Endothelial cell of umbilical vein (primary cell): ENCODE data around the gene PTPRK. TPM values are rescaled to one million over a fixed set of nuclear protein-coding genes. Genes with fewer than 3 reads are reported as not detected.

Source experiments
- BruUV-seq: library from RNA; stranded (reverse); fragments of 400-500 nt; replicated peaks from 2 replicates; lab custom pipeline; 2021; lab: Mats Ljungman, UMichigan
- CTCF ChIA-PET: fragments of 300-600, 350-600 bp; sonication (Branson Sonifier 250); formaldehyde crosslinking; loops from one replicate; lab custom pipeline; 2021; ENCODE audit warnings: antibody characterized with exemption, inconsistent platforms; lab: Charles Lee
- POLR2A ChIA-PET: fragments of 300-600, 350-600 bp; sonication (Branson Sonifier 250); formaldehyde crosslinking; loops from one replicate; lab custom pipeline; 2021; ENCODE audit warnings: antibody characterized with exemption, inconsistent platforms; lab: Charles Lee
- DNase-seq: peaks from one replicate; pipeline ENCODE4 v3.0.0-alpha.2; 2011; ENCODE audit warnings: low read depth, low spot score
- FAIRE-seq: peaks from 2 replicates; lab custom pipeline; 2011; peaks lifted over from hg19 to GRCh38; lab: Jason Lieb, UNC
- H2AFZ ChIP-seq: 2 replicates; pipeline ENCODE4 v1.6.0; 2012; ENCODE audit warnings: low read depth, low read length, control low read depth, inconsistent platforms
- H3K27ac ChIP-seq: 2 replicates; pipeline ENCODE4 v1.5.1; 2011; ENCODE audit warnings: low read depth, mild to moderate bottlenecking, control low read depth, low read length, moderate library complexity; ENCODE audit not compliant: insufficient read depth
- H3K27me3 ChIP-seq, 2 experiments: 2 replicates each; pipeline versions ENCODE4 v1.6.0 to v1.6.1; 2011; ENCODE audit warnings: low read length in 2 of 2, mixed read lengths in 1 of 2; ENCODE audit not compliant: control insufficient read depth in 2 of 2, insufficient read depth in 2 of 2
- H3K36me3 ChIP-seq, 2 experiments: 2 replicates in 1 of 2; 3 replicates in 1 of 2; pipeline ENCODE4 v1.5.1; 2011; ENCODE audit warnings: low read length in 2 of 2, mild to moderate bottlenecking in 1 of 2, moderate library complexity in 1 of 2; ENCODE audit not compliant: control insufficient read depth in 2 of 2, insufficient read depth in 2 of 2; ENCODE audit errors: extremely low read depth in 1 of 2
- H3K4me1 ChIP-seq: 3 replicates; pipeline ENCODE4 v1.5.1; 2011; ENCODE audit warnings: mild to moderate bottlenecking, low read length; ENCODE audit not compliant: control insufficient read depth, insufficient read depth; ENCODE audit errors: extremely low read depth
- H3K4me2 ChIP-seq: 2 replicates; pipeline ENCODE4 v1.6.1; 2011; ENCODE audit warnings: low read length, control low read depth, mixed read lengths; ENCODE audit not compliant: insufficient read depth
- H3K4me3 ChIP-seq, 3 experiments: fragments of 200-600 bp in 1 of 3; sonication (generic), shearing (Covaris generic) in 1 of 3; replicated peaks in 1 of 3; 2 replicates each; pipeline ENCODE4 v1.5.1; 2011 to 2016; ENCODE audit warnings: control low read depth in 3 of 3, low read length in 3 of 3, mild to moderate bottlenecking in 2 of 3, inconsistent platforms in 1 of 3, low read depth in 1 of 3, moderate library complexity in 1 of 3; ENCODE audit not compliant: insufficient read depth in 1 of 3
- H3K79me2 ChIP-seq: 2 replicates; pipeline ENCODE4 v1.6.0; 2012; ENCODE audit warnings: low read length, inconsistent platforms; ENCODE audit not compliant: control insufficient read depth, insufficient read depth
- H3K9ac ChIP-seq: replicated peaks from 2 replicates; pipeline ENCODE3; 2011; ENCODE audit warnings: low read length, control low read depth; ENCODE audit not compliant: insufficient read depth; ENCODE audit errors: extremely low read depth
- H3K9me1 ChIP-seq: replicated peaks from 3 replicates; pipeline ENCODE4 v1.6.0; 2011; ENCODE audit warnings: mild to moderate bottlenecking, low read length; ENCODE audit not compliant: control insufficient read depth, insufficient read depth; ENCODE audit errors: extremely low read depth
- H3K9me3 ChIP-seq: replicated peaks from 2 replicates; pipeline ENCODE4 v1.5.1; 2012; ENCODE audit warnings: low read length, inconsistent platforms; ENCODE audit not compliant: control insufficient read depth, insufficient read depth
- H4K20me1 ChIP-seq: replicated peaks from 2 replicates; pipeline ENCODE3; 2011; ENCODE audit warnings: mild to moderate bottlenecking, low read length; ENCODE audit not compliant: control insufficient read depth, insufficient read depth; ENCODE audit errors: extremely low read depth
- EZH2 ChIP-seq: IDR thresholded peaks from 2 replicates; pipeline ENCODE4 v1.6.1; 2012; ENCODE audit warnings: borderline replicate concordance, low read depth, mild to moderate bottlenecking, moderate library complexity, low read length, inconsistent platforms; ENCODE audit not compliant: severe bottlenecking
- FOS ChIP-seq: IDR thresholded peaks from 2 replicates; pipeline ENCODE4 v1.6.1; 2011; ENCODE audit warnings: mild to moderate bottlenecking, low read length, moderate library complexity, borderline replicate concordance; ENCODE audit not compliant: insufficient read depth
- GATA2 ChIP-seq: IDR thresholded peaks from 2 replicates; pipeline ENCODE4 v1.7.0; 2011; ENCODE audit warnings: low read depth, mild to moderate bottlenecking, moderate library complexity, mixed read lengths, low read length; ENCODE audit not compliant: insufficient read length, insufficient read depth
- JUN ChIP-seq: IDR thresholded peaks from 2 replicates; pipeline ENCODE4 v1.6.1; 2011; ENCODE audit warnings: borderline replicate concordance, low read depth; ENCODE audit not compliant: insufficient read length, insufficient read depth
- MYC ChIP-seq: IDR thresholded peaks from one replicate; pipeline ENCODE4 v1.6.1; 2011; ENCODE audit warnings: mild to moderate bottlenecking, low read depth, low read length
- POLR2A ChIP-seq: IDR thresholded peaks from 2 replicates; pipeline ENCODE4 v1.6.1; 2012; ENCODE audit warnings: low read depth, mild to moderate bottlenecking, control low read depth, low read length
- POLR2AphosphoS5 ChIP-seq: IDR thresholded peaks from 2 replicates; pipeline ENCODE4 v1.6.1; 2012; ENCODE audit warnings: low read depth, mild to moderate bottlenecking, control low read depth, low read length, moderate library complexity; ENCODE audit not compliant: insufficient read depth
- dilution Hi-C: fragments of 300-500 bp; cut with MboI; formaldehyde crosslinking; loops from one replicate; pipeline ENCODE4 v1.15.0; 2019; ENCODE audit warnings: low sequenced_read_pairs; ENCODE audit not compliant: extremely low pct_ligation_motif_present
- intact Hi-C: fragments of 100-400 bp; cut with micrococcal nuclease; formaldehyde crosslinking; loops from one replicate; pipeline ENCODE4 v1.10.0; 2022
- polyA plus RNA-seq, 4 experiments: library from polyadenylated mRNA; depleted of rRNA in 3 of 4; stranded (reverse) in 3 of 4; unstranded in 1 of 4; fragments of >200 nt; gene quantifications; 2 replicates each; pipeline versions ENCODE4 v1.2.1 to v1.2.3, GENCODE V29; 2011 to 2012; ENCODE audit warnings: missing spikeins in 1 of 4
- total RNA-seq: library from RNA; stranded (reverse); gene quantifications from 2 replicates; pipeline ENCODE4 v1.2.3, GENCODE V29; 2021
- TF ChIP-seq, protein P1 (sequence below), 2 donors: IDR thresholded peaks; 1 replicate in 1 of 2; 2 replicates in 1 of 2; pipeline ENCODE4 v1.5.1; 2011; ENCODE audit warnings: low read length in 2 of 2, mild to moderate bottlenecking in 2 of 2, moderate library complexity in 2 of 2, control low read depth in 1 of 2, inconsistent platforms in 1 of 2, low read depth in 1 of 2; ENCODE audit not compliant: insufficient read depth in 1 of 2; ENCODE audit errors: extremely low read depth in 1 of 2
- TF ChIP-seq, protein P2 (sequence below): IDR thresholded peaks from 2 replicates; pipeline ENCODE4 v1.6.1; 2011; ENCODE audit not compliant: insufficient read depth, insufficient read length

The PTPRK gene
- total and polyA plus RNA-seq, 2 donors (not counting 3 experiments of a cell fraction or from before 2014, with no cell fraction given), result 15.2 to 74.0 TPM

DNA sequence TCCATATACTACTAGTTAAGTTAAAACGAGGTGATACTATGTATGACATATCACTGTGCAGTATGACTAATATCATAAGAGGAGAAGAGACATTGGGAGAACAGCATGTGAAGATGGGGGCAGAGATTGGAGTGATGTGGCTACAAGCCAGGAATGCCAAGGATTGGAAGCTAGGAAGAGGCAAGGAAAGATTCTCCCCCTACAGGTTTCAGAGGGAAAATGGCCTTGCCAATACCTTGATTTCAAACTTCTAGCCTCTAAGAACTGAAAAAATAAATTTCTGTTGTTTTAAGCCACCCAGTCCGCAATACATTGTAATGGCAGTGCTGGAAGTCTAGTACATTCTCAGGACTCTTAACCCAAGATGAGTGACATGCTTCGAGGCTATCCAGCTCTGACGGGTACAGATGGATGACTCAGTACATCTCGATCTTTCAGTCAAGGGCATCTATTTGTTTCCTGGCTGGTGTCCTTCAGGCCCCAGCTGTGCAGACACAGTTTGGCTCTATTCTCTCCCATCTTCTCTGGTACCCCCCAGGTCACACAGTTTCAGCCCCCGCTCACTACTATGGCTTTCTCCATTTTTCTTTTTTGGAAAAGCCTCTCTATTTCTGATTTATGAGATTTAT, 564.0 kb downstream of the PTPRK start:
- Histone ChIP-seq H3K27ac (no peak overlapping the region), H4K20me1 (no peaks in the 10 kb centered on the region), H3K36me3 (no peaks in the 10 kb centered on the region), H2AFZ (no peak overlapping the region), H3K9me3 (no peaks in the 10 kb centered on the region), H3K9ac (no peak overlapping the region), H3K4me3 (no peak overlapping the region), H3K4me2 (no peak overlapping the region), H3K4me1 (no peaks in the 10 kb centered on the region), H3K9me1 (no peaks in the 10 kb centered on the region), H3K27me3 (no peaks in the 10 kb centered on the region), H3K79me2 (no peaks in the 10 kb centered on the region)
- intact Hi-C loops (no loop called here), dilution Hi-C loops (no loop called here)
- TF ChIP-seq, protein P1, sequence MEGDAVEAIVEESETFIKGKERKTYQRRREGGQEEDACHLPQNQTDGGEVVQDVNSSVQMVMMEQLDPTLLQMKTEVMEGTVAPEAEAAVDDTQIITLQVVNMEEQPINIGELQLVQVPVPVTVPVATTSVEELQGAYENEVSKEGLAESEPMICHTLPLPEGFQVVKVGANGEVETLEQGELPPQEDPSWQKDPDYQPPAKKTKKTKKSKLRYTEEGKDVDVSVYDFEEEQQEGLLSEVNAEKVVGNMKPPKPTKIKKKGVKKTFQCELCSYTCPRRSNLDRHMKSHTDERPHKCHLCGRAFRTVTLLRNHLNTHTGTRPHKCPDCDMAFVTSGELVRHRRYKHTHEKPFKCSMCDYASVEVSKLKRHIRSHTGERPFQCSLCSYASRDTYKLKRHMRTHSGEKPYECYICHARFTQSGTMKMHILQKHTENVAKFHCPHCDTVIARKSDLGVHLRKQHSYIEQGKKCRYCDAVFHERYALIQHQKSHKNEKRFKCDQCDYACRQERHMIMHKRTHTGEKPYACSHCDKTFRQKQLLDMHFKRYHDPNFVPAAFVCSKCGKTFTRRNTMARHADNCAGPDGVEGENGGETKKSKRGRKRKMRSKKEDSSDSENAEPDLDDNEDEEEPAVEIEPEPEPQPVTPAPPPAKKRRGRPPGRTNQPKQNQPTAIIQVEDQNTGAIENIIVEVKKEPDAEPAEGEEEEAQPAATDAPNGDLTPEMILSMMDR (IDR thresholded peaks at IDR 0.05; ENCODE audit: extremely low read depth in 1 of 2, insufficient read depth in 1 of 2, low read depth in 1 of 2, low read length in 2 of 2), result peak in 1 of 2 donors; percentile 10
- TF ChIP-seq MYC, result no peak
- no TSS peak for BruUV-seq
- FAIRE-seq (peak; percentile 18), DNase-seq (no peak)
- ChIA-PET POLR2A (no interaction called here), CTCF (interaction anchor here (0.7 to 0.8 kb wide), 2 partner anchors 13 to 101 kb away, joined by 3 read pairs; no protein-coding TSS in a partner anchor)

GRCh38 chr6:127954082-127954481, 566.3 kb downstream of the PTPRK start:
- intact Hi-C loops (no loop called here), dilution Hi-C loops (no loop called here)
- Histone ChIP-seq H3K36me3 (no peaks in the 10 kb centered on the region), H2AFZ (no peak overlapping the region), H3K4me2 (no peak overlapping the region), H3K9me1 (no peaks in the 10 kb centered on the region), H3K27me3 (no peaks in the 10 kb centered on the region), H3K4me1 (no peaks in the 10 kb centered on the region), H3K79me2 (no peaks in the 10 kb centered on the region), H3K9ac (no peak overlapping the region), H3K9me3 (no peaks in the 10 kb centered on the region), H3K4me3 (no peak overlapping the region), H4K20me1 (no peaks in the 10 kb centered on the region), H3K27ac (no peak overlapping the region)
- TF ChIP-seq, protein P1 (IDR thresholded peaks at IDR 0.05; ENCODE audit: extremely low read depth in 1 of 2, insufficient read depth in 1 of 2, low read depth in 1 of 2, low read length in 2 of 2), result no peak
- TF ChIP-seq, protein P2, sequence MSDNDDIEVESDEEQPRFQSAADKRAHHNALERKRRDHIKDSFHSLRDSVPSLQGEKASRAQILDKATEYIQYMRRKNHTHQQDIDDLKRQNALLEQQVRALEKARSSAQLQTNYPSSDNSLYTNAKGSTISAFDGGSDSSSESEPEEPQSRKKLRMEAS, result no peak
- no peak for TF ChIP-seq EZH2
- no peak for TF ChIP-seq POLR2AphosphoS5
- TF ChIP-seq FOS, result no peak
- TF ChIP-seq JUN, result no peak
- no peak for TF ChIP-seq MYC
- TF ChIP-seq POLR2A, result no peak
- no peak for TF ChIP-seq GATA2
- DNase-seq (no peak), FAIRE-seq (no peak)
- ChIA-PET POLR2A (no interaction called here), CTCF (interaction anchor here (1.6 kb wide), 1 partner anchor 98 kb away, joined by 4 read pairs; no protein-coding TSS in a partner anchor)
- BruUV-seq, result no TSS peak
